HG03025 (cell line): ENCODE results near the gene CYSTM1.

ENCODE experiments used
- ATAC-seq: cut with Tn5 transposase; IDR thresholded peaks from one replicate; pipeline ENCODE4 v1.9.1; 2021; ENCODE audit warnings: mild to moderate bottlenecking, moderate library complexity; ENCODE audit not compliant: unreplicated experiment, low FRiP score

Gene CYSTM1, protein sequence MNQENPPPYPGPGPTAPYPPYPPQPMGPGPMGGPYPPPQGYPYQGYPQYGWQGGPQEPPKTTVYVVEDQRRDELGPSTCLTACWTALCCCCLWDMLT

DNA sequence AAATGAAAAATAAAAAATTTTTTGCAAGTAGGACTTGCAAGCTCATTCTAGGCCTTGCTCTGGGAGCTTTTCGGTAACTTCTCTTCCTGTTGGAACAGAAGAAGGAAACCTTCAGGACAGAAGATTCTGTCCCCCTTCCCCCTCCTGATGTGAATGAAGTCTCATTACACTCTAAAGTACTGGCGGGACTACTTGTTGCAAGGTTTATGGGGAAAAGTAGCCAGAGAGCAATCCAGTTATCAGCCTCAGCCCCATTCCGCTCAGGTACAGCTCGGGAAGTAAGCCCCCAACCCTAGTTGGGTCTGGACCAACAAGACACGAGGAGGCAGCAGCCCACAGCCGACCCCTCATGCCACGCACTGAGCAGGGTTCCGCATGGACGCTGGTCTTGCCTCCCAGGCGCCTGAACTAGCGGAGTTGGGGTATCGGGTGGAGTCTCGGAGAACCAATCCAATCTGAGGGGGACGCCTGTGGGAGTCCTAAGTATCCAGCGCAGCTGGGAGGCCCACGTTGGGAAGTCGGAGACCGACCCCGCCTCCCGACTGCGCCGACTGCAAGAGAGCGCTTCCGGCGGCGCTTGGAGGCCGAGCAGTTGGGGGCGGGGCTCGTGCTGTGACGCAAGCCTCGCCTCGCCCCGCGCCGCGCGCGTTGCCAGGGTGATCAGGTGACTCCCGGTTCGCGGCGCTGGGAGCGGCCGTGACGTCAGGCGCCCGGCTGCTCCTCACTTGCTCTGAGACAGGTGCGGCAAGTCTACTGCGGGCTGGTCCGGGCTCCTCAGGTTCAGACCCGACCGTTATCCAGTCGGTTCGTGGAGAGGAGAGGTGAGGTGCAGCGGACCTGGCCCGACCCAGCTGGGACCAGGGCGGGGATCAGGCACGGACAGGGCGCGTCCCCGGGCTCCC, at the start of gene CYSTM1:
TSS of gene CYSTM1 (plus strand) at position 724 of the 902 bp plus-strand sequence. CDS start 19,278 bp downstream, outside the sequence.
- ATAC-seq = peak; percentile 91

DNA sequence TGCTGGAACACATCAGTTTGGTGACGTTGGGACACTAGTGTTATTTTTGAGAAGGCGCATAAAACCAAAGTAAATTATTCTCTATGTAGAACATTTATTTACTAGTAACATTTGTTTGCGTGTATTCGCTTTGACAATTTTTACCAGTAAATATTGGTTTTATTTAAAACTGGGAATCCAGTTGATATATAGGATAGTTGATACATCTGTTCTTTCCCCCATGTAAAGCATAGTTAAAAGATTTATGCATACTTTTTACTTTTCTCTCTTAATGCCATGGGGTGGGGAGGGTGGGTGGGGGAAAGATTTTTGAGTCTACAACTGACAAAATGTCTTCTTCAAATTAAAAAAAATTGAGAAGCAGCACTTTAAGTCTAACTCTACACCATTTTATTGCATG, 49.4 kb upstream of the CYSTM1 start, which contains the start of gene IGIP:
TSS of gene IGIP (plus strand) at position 301 of the 400 bp plus-strand sequence. CDS start 2,540 bp downstream, outside the sequence.
- ATAC-seq = no peak

DNA sequence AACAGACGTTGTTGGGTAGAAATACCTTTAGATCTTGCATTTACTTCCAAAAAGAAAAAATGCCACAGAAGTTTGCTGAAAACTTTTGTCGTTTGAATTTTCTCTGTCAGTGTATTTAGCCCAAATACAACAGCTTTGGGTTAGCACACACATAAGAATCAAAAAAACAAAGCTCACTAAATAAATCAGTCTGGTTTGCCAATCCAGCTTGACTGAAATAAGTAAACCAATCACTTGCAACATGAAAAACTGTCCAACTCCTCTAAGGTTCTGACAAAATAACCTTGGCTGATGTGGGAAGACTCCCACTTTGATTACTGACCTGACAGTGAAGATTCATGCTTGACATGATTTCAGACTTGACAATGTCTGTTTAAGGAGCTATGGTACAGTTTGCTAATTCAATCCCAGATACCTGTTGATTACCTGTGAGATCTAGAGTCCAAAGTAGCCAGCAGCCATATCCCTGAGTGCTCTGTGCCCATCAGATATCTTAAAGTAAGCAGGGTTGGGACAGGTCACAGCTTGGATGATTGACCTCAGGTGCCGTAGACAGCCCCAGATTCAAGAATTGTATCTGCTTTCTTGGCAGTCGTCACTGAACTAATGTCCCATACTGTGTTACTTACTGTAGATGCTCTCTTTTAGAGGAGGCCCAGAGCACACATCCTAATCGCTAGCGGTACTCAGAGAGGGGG, 48.5 kb upstream of the CYSTM1 start:
- ATAC-seq = no peak

DNA sequence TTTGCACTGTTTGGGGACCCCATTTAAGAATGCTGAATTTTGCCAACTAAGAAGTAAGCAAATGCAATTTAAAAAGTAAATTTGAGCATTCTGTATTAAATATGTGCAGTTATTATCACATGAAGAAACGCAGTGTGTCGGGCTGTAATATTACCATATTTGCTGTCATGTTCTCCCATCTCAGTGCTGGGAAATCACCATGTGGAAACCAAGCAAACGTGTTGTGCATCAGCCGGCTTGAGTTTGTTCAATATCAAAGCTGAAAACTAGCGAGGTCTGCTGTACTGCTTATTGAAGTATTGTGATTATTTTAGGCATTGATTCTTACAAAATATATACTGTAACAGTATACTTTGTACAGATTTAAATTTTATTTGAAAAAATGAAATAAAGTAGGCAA, 46.6 kb upstream of the CYSTM1 start:
- no peak for ATAC-seq

DNA sequence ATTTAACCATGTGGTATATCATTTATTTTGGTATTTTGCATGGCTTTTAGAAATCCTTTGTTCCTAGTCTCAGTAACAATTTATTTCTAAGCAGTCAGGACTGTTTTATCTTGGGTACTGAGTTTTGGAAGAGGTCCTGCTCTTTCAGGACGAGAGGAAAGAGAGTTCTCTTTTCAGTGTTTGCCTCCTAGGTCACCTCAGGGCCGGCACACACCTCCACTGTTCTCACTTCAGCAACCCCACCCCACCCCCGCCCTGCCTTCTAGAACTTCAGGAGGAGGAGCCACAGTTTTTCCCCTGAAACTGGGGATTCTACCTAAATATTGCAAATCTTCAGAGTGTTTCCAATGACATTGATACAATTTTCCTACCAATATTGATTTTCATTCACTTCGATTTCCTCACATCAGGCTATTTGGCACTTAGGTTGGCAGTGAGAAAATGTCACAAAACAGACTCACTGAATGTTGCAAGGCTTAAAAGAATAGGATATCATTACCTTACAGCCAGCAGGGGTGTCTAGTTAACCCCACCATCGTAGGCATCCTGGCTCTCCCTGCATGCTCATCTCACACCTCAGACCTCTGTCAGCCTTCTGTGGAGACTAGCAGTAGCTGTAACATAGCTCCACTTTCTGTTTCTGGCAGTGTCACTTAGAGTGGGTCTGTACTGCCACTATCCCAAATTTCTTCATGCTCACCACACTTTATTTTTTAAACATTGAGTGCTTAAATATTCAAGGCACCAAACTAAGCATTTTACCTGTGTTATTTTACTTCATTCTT, 43.8 kb upstream of the CYSTM1 start:
- no peak for ATAC-seq

DNA sequence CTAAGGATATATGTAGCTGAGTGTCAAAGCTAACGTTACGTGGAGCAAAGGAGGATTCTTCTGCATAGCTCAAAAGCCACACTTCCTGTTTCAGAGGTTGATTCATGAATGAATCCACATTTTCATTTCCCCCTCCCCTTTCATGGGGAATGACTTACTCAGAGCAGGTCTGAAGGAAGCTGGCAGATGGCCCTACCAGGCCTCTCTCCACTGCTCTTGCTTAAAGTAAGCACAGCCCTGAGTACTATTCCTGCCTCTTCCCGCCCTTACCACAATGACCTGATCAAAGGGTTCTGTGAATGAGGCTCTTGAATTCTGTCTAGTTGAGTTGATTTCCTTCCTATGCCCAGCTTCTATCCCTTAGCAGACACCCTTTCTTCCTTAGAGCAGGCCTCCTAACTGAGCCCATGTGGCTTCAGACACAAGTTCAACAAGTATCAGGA, 43.0 kb upstream of the CYSTM1 start:
- ATAC-seq = no peak

DNA sequence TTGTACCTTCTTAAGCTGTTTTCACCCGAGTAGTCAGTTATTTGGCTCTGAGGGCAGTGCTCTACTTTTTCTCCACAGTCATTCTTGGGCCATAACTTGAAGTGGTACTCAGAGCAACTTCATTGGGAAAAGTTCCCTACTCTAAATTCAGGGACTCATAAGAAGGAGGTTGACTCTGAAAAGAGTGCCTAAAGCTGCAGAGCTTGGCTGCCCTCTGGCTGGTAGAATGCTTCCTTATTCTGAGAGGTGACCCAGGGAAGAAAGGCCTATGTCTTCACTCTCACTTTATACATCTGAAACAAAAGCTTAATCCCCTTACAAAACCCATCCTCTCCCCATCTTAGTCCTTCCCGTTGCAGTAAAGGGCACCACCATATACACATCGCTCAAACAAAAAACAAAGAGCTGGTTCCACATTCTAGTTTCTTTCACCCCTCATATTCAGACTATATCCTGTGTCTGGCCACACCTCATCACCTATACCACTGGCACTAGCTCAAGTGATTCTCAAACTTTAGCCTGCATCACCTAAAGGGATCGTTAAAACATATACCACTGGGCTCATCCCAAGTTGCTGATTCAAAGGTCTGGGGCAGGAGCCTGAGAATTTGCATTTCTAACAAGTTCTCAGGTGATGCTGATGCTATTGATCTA, 41.3 kb upstream of the CYSTM1 start:
- no peak for ATAC-seq

DNA sequence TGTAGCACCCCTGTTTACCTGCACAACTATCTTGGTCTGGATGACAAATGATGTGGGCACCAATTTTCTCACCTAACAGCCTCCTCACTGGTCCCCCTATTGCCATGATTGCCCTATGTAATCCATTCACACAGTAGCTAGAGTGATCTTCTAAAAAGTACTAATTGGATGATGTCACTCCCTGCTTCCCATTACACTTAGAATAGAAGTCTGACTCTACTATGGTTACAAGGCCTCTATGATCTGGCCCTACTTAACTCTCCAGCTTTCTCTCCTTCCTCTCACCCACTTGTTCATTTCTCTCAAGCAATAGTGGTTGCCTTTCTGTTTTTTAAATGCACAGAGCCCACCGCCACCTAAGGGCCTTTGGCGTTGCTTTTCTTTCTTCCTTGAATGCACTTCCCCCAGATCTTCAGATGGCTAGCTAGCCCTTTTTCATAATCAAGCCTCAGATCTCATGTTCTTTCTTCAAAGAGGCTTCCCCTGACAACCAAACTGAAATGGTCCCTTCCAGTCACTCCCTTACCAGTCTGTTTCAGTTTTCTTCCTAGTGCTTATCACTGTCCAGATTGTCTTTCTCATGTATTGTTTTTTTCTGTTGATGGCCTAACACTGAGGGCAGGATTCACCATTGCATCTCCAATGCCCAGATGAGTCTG, 40.6 kb upstream of the CYSTM1 start:
- no peak for ATAC-seq

DNA sequence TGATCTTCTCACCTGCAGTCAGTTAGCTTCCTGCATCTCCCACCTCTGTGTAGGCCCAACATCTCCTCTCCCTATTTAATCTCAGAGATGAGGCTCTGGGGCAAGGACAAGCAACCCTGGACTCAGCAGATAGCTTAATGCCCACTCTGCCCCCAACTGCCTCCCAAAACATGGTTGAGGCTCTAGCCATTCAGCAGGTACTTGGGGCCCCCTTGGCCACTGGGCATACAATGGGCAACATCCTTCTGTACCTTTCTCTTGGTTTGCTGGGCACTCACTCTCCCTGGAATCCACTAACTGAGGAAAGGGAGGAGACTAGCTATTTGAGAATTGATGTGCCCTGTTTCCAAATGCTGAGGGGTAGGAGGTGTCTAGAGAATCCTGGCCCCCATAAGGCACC, 39.9 kb upstream of the CYSTM1 start:
- no peak for ATAC-seq

DNA sequence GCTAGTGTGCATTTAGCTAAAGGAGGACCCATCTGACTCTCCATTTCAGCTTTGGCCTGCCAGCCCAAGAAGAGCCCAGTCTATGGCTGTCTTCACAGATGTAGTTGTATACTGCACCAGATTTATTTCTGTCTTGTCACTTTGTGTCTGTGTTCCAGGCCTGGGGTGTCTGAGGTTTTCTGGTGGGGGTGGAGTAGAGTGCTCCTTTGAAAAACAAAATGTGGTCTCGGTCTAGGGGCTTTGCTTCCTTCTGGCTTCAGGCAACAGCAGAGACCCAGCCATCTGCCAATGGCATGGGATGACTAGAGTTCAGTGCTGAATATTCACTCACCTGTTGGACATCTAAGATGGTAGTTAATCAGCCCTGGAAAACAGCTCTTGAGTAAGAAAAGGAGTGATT, 38.4 kb upstream of the CYSTM1 start:
- ATAC-seq = no peak

DNA sequence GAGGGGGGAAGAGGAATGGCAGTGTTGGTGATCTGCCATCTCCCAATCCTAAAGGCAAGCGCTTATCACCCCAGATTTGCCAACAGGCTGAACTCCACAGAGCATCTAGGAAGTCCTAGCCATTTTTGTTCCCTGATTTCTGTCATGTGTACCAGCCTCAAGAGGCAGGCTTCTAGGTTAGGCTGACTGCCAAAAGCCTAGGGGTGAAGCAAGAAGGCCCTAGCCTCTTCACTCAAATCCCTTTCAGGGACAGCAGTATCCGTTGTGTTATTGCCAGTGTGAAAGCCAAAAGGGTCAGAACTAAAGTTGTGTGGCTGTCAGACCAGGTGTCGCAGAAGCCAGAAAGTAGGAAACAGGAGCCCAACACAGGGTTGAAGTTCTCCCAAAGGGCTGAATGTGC, 34.6 kb upstream of the CYSTM1 start:
- ATAC-seq = no peak

DNA sequence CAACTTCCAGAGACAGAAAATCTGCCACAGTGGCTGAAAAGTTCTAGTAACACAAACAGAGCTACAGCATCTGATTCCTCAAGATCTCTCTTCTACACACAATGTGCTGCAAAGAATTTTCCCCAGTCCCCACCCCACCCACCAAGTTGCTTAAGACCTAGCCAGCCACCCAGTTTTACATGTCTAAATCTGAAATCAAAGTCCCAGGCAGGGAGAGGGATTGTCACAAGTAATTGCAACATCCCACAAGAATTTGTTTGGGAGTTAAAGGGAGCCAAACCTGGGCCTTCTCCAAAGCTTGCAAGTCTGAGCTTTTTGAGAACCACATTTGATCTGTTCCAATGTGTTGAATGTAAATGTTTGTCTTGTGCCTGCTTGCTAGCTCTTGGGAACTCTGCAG, 33.7 kb upstream of the CYSTM1 start:
- no peak for ATAC-seq

DNA sequence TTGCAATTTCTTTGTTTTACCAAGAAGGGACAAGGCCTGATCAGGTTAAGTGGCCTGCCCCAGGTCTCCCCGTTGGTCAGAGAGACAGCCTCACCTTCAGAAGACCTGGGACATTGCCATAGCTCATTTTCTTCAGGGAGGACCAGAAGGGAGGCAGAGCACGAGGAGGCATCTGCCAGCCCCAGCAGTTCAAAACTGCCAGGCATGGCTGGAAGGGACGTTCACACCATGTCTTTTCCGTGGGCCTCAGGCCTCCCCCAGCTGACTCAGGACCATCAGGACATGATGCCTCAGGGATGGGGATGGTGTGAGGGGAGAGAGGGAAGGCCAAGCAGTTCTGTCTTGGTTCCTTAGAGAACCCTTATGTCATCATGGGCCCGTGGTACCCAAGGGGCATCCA, 32.7 kb upstream of the CYSTM1 start:
- no peak for ATAC-seq

DNA sequence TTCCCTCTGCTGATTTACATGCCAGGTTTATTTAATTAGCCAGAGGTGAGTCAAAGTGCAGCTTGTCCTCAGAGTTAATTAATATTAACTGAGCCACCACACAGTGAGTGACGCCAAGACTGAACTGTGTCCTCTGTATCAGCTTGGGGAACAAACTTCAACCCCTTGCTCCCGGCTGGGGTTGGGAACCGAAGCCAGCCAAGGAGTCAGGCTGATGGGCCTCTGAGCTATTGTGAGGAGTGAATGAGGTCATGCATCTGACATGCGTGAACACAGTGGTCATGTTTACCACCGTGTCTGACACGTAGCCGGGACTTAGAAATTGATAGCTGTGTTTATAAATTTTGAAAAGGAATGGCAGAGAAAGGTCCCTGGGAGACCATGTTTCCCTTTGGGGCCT, 32.1 kb upstream of the CYSTM1 start:
- ATAC-seq = no peak

DNA sequence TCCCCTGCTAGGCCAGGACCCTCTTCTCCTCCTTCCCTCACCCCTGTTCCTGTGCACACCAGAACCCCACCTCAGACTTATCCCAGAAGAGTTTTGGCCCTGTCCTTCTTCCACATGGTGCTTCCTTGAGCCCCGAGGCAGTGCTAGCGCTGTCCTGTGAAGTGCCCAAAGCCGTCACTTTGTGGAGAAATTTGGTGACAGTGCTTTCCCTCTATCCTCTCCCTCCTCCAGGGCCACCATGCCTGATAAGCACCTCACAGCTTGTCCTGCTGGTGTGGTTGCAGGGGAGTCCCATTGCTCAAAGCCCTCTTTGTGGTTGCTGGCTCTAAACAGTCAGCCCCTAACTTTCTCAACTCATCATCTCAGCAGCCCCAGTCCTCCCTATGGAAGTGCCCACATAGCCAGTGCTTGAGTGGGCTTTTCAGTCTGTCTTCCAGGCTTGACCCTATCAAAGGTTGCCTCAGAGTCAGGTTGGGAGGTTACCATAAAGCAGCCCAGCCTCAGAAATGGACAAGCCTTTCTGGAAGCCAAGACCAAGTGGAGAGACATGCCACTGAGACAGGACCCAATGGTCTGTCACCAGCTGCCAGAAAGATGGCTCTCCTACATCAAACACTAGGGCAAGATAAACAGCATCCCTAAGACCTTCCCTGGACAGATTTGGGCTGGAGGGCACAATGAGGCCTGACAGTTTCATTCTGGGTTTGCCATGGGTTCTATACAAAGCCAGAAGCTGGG, 31.3 kb upstream of the CYSTM1 start:
- no peak for ATAC-seq

DNA sequence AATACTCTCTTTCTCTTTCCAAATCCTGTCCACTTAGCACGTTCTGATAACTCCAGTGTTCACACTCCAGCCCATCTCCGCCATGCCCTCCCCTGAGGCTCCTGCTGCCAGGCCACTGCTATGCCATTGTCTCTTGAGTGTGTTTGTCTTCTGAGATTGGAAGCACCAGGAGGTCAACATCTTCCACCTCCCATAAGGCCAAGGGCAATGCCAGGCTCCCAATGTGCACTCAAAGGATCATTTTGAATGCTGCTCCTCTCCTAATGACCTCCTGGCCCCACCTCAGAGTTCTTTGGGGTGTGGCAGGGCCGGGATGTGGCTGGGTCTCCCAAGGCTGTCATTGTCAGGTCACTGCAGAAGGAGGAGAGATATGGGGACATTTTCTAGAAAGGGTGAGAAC, 29.7 kb upstream of the CYSTM1 start:
- no peak for ATAC-seq

DNA sequence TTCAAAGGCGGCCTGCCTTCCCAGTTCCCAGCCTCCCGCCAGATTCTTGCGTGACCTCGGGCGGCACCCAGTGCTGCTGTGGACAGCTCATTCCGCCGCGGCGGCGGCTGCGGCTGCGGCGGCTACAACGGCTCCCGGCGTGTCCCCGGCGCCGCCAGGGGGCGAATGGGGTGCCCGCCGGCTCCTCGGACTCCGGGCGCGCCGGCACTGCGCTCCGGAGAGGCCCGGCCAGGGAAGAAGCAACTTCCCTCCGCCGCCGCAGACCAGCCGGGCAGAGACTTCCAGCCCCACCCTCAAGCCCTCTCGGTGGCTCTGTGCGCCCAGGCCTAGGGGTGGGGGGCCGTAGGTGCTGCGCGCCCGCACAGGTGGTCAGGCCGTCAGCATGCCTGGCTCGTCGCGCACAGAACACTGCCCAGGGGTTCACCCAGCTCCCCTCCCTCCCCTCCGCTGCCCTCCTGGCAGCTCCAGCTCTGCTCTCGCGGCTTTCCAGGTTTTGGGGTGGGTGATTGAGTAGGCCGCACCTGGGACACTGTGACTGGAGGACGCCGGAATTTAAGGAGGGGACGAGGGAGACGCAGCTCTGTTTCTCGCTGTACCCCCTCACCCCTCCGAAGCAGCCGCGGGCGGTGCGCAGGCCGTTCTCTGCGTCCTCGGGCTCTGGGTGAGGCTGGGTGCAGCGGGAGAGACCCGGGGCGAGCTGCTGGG, 29.0 kb upstream of the CYSTM1 start:
- peak; percentile 55 for ATAC-seq

DNA sequence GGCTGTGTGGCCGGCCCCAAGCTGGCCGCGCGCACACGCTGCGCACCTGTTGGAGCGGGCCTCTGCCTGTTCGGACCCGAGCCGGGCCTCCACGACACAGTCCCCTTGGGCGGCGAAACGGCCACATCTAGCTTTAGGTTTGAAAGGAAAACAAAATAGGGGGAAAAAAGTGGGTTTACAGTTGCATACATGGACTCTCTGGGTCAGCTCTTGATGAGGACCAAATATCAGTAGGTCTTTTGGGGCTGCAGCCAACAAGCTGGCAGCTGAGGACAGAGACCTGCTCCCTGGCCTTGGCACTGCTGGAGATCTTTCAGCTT, 28.5 kb upstream of the CYSTM1 start:
- ATAC-seq = no peak

DNA sequence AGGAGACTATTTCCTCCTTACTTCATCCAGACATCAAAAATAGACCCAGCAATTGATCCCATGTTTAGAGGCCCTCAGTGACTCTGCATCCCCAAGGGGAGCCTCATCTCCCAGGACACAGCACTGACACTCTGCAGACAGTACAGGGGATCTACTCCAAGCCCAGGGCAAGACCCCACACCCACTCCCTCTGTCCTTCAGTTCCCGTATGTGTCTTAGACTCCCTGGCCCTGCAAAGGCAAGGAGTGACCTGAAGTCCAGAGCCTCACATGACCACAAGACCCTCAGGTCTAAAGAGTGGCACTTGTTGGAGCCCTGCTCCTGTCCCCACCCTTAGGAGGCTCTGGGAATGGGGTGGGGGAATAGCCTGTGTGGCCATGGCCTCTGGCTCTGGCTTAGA, 27.5 kb upstream of the CYSTM1 start:
- ATAC-seq = no peak
